ENCODE data around the gene MYH10. TPM values are rescaled to one million over a fixed set of nuclear protein-coding genes. Genes with fewer than 3 reads are reported as not detected.

MYH10 gene
- total RNA-seq, 1 donor from 2014 or later: 378 TPM

DNA sequence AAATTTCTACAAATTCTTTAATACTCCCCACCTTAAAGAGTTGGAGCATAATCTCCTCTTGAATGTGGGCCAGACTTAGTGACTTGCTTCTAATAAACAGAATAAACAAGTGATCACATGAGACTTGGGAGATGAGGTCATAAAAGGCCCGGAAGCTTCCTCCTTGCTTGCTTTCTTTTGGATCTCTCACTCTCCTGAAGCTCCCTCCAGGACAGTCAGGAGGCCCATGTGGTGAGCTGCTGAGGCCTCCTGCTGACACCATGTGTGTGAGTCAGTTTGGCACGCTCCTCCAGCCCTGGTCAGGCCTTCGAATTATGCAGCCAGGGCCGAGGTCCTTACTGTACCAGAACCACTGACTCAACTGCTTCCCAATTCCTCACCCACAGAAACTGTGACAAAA is 141.6 kb downstream of the MYH10 start:
- Histone ChIP-seq H3K4me1 (no peaks in the 10 kb centered on the region), H3K4me3 (no peak overlapping the region), H3K27me3 (no peaks in the 10 kb centered on the region), H3K36me3 (peaks cover 93 to 99% of the 10 kb centered on the region in 2 donors), H3K9me3 (peaks cover 0 to 3% of the 10 kb centered on the region in 2 donors), H3K27ac (peak overlapping the region; percentile 53 to 55)
- intact Hi-C loops (cut with DNase I): no loop called here
- DNase-seq (ENCODE audit: low spot score in 2 of 2): peak in 1 of 2 donors; percentile 89
- TF ChIP-seq, protein P1, sequence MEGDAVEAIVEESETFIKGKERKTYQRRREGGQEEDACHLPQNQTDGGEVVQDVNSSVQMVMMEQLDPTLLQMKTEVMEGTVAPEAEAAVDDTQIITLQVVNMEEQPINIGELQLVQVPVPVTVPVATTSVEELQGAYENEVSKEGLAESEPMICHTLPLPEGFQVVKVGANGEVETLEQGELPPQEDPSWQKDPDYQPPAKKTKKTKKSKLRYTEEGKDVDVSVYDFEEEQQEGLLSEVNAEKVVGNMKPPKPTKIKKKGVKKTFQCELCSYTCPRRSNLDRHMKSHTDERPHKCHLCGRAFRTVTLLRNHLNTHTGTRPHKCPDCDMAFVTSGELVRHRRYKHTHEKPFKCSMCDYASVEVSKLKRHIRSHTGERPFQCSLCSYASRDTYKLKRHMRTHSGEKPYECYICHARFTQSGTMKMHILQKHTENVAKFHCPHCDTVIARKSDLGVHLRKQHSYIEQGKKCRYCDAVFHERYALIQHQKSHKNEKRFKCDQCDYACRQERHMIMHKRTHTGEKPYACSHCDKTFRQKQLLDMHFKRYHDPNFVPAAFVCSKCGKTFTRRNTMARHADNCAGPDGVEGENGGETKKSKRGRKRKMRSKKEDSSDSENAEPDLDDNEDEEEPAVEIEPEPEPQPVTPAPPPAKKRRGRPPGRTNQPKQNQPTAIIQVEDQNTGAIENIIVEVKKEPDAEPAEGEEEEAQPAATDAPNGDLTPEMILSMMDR (IDR thresholded peaks at IDR 0.05): peak in 1 of 3 experiments; percentile 25

DNA sequence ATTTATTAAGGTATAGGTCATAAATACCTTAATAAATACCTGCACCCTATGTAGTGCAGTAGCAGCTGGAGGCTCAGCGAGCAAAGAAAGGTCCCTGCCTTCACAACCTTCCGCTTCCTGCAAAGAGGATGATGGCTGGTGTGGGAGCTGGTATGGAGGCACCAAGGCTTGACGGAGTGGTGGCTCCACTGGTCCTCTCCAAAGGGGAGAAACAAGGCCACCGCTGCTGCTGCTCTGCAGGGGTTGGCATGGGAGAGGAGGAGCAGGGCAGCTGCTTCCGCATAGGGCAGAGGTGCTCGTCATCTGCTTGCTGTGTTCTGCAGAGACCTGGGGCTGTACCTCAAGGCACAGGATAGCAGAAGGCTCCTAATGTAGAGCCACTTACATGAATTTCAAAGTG is 142.0 kb downstream of the MYH10 start:
- H3K36me3 ChIP-seq: peaks cover 93 to 99% of the 10 kb centered on the region in 2 donors
- H3K4me3 ChIP-seq: no peak overlapping the region
- intact Hi-C loops (cut with DNase I): no loop called here
- TF ChIP-seq, protein P1 (IDR thresholded peaks at IDR 0.05): no peak
- peak in 1 of 2 donors; percentile 61 for DNase-seq (ENCODE audit: low spot score in 2 of 2)
- peak overlapping the region; percentile 53 to 55 for H3K27ac ChIP-seq
- no peaks in the 10 kb centered on the region for H3K27me3 ChIP-seq
- H3K9me3 ChIP-seq: peaks cover 0 to 3% of the 10 kb centered on the region in 2 donors
- H3K4me1 ChIP-seq: no peaks in the 10 kb centered on the region

DNA sequence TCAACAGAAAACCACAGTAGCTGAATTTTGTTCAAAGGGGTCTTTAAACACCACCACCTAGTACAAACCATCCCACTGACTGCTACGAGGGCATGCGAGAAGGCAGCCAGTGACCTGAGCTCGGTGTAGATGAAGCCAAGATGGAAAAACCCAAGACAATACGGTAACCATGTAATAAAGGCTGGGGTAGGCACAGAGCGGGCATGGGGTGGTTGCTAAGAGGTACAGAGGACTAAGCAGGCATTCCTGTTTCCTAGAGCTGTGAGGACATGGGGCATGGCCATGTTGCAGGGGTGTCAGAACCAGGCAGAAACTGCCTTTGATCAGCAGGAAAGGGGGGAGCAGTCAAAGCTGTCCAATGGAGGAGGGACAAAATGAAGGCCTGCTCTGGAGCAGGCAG is 142.8 kb downstream of the MYH10 start:
- H3K4me3 ChIP-seq: no peak overlapping the region
- H3K27ac ChIP-seq: peak overlapping the region; percentile 26 to 53
- no peak for DNase-seq (ENCODE audit: low spot score in 2 of 2)
- intact Hi-C loops (cut with DNase I): no loop called here
- TF ChIP-seq, protein P1 (IDR thresholded peaks at IDR 0.05): no peak
- H3K4me1 ChIP-seq: no peaks in the 10 kb centered on the region
- H3K27me3 ChIP-seq: no peaks in the 10 kb centered on the region
- H3K9me3 ChIP-seq: peaks cover 0 to 3% of the 10 kb centered on the region in 2 donors
- H3K36me3 ChIP-seq: peaks cover 93 to 99% of the 10 kb centered on the region in 2 donors

DNA sequence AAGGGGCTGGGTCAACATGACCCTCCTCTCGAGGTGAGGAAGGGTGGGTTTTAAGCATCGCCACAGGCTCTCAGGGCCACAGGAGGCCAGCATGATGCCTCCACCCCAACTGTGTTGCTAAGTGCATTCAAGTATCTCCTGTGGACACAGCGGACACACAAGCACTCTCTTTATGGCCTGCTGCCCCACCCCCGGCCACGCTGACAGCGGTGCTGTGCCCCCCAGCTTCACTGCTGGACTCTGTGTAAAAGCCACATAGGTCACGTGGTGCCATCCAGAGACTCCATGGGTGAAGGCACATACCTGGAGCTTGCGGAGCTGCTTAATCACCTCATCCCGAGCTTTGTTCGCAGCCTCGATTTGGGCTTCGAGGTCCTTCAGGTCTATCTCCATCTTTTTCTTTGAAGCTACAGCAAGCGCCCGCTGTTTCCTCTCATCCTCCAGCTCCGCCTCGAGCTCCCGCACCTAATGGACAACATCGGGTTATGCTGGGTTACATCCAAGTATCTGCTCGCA is 143.3 kb downstream of the MYH10 start:
- Histone ChIP-seq H3K36me3 (peaks cover 93 to 99% of the 10 kb centered on the region in 2 donors), H3K27me3 (no peaks in the 10 kb centered on the region), H3K4me1 (peaks cover 0 to 1% of the 10 kb centered on the region in 2 donors), H3K9me3 (peaks cover 0 to 3% of the 10 kb centered on the region in 2 donors), H3K4me3 (no peak overlapping the region), H3K27ac (peak overlapping the region in 1 of 2 donors; percentile 53)
- intact Hi-C loops (cut with DNase I): no loop called here
- TF ChIP-seq, protein P1 (IDR thresholded peaks at IDR 0.05): no peak
- DNase-seq (ENCODE audit: low spot score in 2 of 2): peak in 1 of 2 donors; percentile 61

DNA sequence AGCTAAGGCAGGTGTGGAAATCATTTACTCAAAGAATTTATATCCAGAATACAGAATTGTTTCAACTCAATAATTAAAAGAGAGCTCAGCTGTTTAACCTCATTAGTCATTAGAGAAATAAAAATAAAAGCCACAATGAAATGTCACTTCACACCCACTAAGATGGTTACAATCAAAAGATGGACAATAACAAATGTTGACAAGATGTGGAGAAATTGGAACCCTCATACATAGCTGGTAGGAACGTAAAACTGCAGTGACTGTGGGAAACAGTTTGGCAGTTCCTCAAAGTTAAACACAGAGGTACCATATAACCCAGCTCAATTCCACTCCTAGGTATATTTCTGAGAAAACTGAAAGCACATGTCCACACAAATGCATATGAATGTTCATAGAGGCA is 145.0 kb downstream of the MYH10 start:
- intact Hi-C loops (cut with DNase I): no loop called here
- Histone ChIP-seq H3K27me3 (no peaks in the 10 kb centered on the region), H3K27ac (no peak overlapping the region), H3K4me1 (peaks cover 0 to 13% of the 10 kb centered on the region in 2 donors), H3K36me3 (peaks cover 93 to 99% of the 10 kb centered on the region in 2 donors), H3K4me3 (no peak overlapping the region), H3K9me3 (peaks cover 0 to 3% of the 10 kb centered on the region in 2 donors)
- TF ChIP-seq, protein P1 (IDR thresholded peaks at IDR 0.05): no peak
- no peak for DNase-seq (ENCODE audit: low spot score in 2 of 2)
